ENCODE measurements around the gene EI24.

The EI24 gene

DNA sequence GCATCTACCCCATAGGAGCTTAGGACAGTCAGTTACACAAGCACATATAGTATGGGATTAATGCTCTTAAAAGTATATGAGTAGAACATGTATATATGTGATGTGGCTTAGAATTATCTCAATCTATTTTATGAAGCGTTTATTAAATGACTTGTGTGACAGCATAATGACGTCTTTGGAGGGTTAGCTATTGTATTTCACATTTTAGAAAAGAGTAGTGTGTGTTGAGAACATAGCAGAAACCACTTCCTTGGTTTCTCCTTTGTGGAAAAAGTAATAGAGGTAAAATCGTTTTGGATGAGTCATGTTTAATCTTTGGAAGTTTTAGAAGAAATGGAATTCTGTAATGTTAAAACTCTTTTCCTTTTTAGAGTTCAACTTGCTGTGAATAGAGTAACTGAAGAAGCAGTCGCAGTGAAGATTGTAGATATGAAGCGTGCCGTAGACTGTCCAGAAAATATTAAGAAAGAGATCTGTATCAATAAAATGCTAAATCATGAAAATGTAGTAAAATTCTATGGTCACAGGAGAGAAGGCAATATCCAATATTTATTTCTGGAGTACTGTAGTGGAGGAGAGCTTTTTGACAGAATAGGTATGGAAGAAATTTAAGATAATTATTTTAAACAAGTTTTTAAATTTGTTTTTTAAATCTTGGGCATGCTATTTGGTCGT lies 58.1 kb downstream of the EI24 start:
- DNase-seq (ENCODE audit: low read depth in 2 of 2) = no peak
